Measurements from ENCODE around the gene MACROD2.

MACROD2 gene

DNA sequence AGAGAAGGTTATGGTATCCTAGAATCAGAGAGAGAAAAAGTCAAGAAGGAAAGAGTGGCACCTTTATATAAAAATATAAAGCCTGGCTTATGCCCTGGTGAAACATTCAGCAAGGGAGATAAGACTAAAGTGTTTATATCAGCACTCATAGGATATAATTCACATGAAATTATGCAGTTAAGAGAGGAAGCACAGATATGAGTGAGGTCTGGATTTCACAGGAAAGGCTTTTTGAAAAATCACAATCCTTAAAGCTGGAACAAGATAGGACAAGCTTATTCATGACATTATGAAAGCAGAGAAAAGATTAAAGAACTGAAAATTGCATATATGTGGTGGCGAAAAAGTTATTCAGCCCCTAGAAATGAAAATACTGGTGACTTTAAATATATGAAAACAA is 523.3 kb downstream of the MACROD2 start:
- DNase-seq (ENCODE audit: low read depth in 1 of 2, low spot score in 1 of 2), result no peak

DNA sequence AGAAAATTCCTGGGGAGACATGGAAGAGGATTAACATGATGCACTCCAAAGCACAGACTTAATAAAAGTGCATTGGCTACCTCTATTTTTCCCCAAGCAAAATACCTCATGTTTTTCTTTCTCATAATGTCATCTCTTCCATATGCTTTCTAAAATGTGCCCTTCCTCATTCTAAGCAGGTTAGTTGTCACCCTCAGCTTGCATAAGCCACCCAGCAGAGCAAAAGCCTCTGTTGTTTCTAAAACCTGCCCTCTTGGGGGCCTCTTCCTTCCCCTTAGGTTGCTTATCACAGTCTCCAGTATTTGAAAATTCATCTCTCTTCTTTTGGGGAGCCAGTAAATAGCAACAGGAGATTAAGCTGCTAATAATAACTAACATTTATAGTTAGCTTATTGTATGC is 525.7 kb downstream of the MACROD2 start:
- DNase-seq (ENCODE audit: low read depth in 1 of 2, low spot score in 1 of 2), result no peak

DNA sequence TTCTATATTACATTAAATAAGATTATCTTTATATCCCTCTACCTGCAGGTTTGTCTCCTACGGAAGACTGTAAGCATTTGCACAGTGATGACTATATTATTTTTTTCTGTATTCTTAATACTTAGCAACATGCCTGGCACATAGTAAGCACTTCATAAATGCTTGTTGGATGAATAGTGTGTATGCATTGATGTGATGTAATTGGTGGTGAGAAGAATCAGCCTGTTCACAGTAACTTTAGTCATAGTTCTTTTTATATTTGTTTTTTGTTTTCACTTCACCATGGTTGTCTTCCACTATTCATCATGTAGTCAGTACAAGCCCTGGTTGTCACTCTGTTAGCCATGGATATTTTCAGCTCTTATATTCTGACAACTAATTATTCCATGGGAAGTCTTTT is 526.1 kb downstream of the MACROD2 start:
- no peak for DNase-seq (ENCODE audit: low read depth in 1 of 2, low spot score in 1 of 2)

DNA sequence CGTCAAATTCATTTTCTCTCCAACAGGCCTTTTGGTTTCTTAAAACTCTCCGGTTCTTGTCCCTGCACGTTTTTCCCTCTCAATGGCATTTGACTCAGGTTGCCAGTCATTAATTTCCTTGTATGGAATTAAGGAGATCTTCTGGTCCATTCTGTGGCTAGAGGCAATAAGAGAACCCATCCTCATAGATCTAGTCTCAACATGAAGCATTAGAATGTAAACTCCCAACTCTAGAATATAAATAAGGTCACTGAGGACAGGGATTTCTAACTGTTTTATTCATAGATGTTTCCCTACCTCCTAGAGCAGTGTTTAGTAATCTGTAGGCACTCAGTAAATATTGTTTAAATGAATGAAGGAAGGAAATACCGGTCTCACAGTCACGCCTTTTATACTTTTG is 527.3 kb downstream of the MACROD2 start:
- no peak for DNase-seq (ENCODE audit: low read depth in 1 of 2, low spot score in 1 of 2)

DNA sequence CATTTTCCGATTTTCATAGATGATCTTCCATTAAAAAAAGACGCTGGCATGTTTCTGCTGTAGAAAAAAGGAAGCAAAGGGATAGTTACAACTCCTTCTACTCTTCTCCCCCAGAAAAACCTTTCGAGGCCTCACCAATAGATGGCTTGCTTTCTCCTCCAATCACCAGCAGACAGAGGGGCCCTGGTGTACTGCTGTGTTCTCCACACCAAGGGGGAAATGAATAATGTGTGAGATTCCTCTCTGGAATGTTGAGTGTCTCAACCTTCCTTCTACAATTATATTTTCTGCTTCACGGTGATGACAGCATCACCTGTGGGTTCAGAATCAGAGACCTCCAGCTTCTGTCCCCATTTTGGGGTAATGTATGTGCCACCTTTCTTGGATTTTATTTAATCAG is 527.8 kb downstream of the MACROD2 start:
- no peak for DNase-seq (ENCODE audit: low read depth in 1 of 2, low spot score in 1 of 2)

DNA sequence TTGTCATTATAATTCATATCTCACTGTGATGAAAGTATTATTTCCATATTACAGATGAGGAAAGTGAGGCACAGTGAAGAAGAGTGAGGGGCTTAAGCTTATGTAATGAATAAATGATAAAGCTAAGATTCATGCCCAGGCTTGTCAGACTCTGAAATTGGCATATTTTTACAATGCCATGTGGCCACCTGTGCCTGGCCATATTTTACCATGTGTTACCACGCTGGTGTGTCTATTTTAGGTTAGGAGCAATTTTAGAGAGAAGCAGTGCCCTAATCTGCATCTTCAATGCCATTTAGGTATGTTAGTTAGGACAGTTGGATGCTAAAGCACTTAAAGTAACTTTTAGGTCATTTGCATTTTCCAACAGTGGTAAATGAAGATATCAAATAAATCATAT is 530.1 kb downstream of the MACROD2 start:
- DNase-seq (ENCODE audit: low read depth in 1 of 2, low spot score in 1 of 2), result no peak

DNA sequence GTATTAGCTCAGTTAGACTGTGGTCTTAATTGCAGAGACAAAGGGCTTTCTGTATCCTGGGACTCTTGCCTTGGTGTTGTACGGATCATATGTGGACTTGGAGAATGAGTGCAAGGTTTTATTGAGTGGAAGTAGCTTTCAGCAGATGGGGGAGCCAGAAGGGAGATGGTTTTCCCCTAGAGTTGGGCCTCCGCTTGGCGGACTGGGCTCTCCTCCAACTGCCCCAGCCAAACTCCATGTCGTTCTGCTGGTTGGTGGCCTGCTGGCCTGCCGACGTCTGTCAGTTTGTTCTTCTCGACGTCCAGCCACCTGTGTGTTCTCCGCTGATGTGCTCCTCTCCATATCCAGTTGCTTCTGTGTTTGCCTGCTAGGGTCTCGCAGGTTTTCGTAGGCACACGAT is 531.6 kb downstream of the MACROD2 start:
- no peak for DNase-seq (ENCODE audit: low read depth in 1 of 2, low spot score in 1 of 2)

DNA sequence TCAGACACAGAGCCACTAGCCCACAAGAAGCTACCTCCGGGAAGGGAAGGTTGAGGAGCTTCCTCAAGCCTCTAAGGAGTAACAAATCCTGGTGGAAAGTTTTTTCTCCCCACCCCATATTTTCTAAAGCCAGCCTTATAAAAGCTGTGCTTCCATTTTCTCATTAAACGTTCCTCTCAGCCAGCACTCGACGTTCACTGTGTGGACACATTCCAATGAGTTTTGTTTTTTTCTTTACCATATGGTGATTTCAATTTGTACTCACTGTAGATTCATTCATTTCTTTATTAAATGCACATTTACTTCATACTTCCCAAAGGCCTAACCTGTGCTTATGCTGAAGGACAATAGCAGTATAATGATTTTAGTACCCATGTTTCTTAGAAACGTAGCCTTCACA is 536.5 kb downstream of the MACROD2 start:
- DNase-seq (ENCODE audit: low read depth in 1 of 2, low spot score in 1 of 2), result no peak

DNA sequence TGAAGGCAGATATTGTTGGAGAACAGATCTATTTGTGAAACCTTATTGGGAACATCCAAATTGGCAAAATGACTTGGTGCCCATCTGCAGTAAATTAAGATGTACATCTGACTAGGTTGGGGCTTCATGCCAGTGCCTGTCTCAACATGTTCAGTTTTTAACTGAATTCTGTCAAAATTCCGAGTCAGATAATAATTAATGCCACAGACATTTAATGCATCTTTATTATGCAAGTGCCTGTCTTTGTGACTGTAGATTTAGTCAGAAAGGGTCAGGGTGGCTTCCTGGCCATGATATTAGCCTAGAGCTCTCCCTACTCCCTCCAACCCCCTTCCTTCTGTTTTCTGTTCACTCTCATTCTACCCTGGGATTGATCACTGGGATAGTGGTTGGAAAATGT is 541.4 kb downstream of the MACROD2 start:
- DNase-seq (ENCODE audit: low read depth in 1 of 2, low spot score in 1 of 2), result no peak

DNA sequence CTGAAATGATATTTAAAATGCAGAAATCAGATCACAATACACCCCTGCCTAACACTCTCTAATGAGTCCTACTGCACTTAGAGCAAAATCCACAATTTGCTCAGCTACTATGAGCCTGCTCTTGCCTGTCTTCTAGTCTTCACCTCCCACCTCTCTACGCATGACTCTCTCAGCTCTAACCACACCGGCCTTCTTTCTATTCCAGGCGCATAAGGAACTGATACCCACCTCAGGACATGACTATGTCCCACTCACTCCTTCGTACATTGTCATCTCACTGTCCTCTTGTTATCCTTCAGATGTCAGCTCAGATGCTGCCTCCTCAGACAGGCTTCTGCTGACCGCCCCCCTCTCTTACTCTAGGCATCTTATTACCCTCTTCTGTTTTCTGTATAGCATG is 543.1 kb downstream of the MACROD2 start:
- DNase-seq (ENCODE audit: low read depth in 1 of 2, low spot score in 1 of 2), result no peak

DNA sequence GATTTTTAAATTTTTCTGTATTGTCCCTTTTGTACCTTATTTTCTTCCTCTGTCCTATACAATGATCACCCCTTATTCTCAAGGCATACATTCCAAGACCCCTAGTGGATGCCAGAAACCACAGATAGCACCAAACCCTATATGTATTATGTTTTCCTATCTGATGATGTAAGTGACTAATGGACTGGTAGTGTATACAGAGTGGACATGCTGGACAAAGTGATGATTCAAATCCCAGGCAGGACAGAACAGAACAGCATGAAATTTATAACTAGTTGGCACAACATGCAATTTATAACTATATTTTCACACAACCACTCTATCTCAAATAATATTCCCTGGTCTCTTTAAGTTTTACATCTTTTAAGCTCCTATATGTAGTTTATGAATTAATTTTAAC is 547.7 kb downstream of the MACROD2 start:
- DNase-seq (ENCODE audit: low read depth in 1 of 2, low spot score in 1 of 2), result no peak

DNA sequence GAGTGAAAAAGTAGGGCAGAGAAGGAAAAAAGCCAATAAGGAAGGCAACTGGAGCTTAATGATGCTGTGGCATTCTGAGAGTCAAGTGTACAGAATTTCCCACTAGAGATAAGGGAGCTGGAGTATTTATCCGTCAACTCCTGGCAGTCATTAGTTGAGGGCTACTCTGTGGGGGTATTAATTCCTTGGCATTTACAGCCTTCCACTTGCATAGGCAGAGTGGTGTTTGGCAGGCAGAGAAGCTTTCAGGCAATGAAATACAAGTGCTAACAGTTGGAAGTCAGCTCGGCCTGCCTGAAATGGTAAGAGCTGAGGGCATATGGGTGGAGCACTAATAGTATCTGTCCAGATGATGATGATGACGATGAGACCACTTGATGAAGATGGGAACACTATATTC is 549.4 kb downstream of the MACROD2 start:
- no peak for DNase-seq (ENCODE audit: low read depth in 1 of 2, low spot score in 1 of 2)

DNA sequence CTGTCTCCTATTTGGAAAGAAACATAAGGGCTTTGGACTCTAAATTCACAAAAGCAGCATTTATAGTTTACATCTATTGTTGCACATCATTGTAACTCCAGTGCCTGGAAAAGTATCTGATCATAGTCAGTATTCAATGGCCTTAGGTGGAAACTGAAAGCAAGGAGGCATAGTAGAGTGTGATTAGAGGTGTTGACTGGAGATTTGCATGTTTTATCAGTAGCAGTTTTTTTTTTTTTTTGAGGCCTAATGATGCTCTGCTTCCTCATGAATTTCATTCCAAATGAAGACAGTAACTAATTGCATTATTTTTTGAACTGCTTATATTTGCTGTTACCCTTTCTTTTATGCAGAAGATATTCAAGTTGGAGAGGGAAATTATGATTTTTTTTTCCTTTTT is 555.3 kb downstream of the MACROD2 start:
- DNase-seq (ENCODE audit: low read depth in 1 of 2, low spot score in 1 of 2), result no peak

DNA sequence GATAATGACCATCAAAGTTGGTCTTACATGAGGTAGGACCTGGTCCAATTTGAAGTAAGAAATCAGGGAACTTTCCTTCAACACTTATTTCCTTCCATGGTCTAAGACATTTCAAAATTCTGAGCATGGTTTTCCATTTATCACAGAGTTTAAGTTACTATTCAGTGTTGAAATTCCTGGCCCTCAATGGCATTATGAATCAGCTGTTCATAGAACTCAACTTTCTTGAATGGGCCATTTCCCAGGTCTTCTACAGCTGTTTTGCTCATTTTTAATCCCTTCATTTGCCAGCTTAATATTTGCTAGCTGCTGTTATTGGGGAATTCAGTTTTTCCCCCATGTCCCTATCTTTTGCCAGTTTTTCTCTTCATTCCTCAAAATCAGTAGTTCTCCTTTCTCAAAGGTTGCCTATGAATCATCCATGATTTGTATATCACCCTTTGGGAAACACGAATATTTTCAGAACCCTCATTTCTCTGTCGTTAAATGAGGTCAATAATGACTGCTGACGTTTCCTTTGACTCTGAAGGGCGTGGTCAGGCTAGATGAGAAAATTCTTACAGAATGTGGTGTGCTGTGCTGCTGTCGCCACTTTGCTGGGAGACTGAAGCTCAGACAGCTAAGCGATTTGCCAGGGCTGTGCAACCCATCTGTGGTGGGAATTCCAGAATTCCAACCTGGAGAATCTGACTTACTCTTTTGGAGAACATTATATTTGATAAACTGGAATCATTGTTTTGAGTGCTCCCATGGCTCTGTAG is 558.6 kb downstream of the MACROD2 start:
- no peak for DNase-seq (ENCODE audit: low read depth in 1 of 2, low spot score in 1 of 2)

DNA sequence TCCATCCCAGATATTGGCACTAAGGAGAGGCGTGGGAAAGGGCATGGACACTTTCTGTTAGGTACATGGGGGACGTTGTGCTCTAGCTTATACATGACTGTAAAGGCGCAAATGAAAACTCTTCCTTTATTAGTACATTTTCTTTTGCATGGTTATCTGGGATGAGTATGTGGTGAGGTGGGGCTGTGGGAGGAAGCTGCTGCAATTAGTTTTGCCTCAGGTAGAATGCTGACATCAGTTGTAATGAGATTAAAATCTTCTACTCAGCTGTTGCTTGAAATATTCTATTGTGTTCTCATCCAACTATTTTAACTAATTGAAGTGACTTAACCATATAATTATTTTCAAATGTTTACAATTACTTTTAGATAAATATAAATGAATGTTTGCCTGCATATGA is 560.4 kb downstream of the MACROD2 start:
- DNase-seq (ENCODE audit: low read depth in 1 of 2, low spot score in 1 of 2), result no peak

DNA sequence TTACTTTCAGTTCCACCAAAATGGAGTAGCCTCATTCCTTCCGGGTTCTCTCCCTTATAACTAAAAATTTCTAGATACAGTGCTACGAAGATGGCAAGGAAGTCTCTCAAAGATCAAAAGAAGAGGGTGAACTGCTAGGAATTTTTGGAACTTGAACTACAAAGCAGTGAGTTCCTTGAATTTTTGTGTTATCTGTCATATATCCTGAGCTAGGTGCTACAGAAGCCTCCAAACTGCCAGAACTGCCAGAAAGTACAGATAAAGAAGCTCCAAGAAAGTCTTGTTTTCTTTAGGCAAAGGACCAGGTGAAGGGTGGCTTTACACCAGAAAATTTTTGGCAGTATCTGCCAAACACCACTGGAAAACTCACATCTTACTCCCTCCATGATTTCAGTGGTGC is 560.9 kb downstream of the MACROD2 start:
- DNase-seq (ENCODE audit: low read depth in 1 of 2, low spot score in 1 of 2), result no peak

DNA sequence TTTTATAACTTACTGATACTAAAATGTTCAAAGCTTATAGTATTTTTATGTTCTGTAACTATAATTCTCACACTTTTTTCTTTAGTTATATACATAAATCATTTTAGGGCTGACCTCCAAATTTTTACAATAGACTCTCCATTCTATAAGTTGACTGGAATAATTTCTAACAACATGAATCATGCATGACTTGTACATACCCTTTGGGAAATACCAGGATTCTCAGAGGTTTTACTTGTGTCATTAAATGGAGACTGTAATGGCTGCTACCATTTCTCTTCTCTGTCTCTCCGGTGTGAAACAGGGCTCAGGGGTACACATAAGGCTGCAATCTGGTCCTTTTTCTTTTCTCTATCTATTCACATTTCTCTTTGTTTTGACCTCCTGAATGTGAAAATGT is 564.3 kb downstream of the MACROD2 start:
- DNase-seq (ENCODE audit: low read depth in 1 of 2, low spot score in 1 of 2), result no peak

DNA sequence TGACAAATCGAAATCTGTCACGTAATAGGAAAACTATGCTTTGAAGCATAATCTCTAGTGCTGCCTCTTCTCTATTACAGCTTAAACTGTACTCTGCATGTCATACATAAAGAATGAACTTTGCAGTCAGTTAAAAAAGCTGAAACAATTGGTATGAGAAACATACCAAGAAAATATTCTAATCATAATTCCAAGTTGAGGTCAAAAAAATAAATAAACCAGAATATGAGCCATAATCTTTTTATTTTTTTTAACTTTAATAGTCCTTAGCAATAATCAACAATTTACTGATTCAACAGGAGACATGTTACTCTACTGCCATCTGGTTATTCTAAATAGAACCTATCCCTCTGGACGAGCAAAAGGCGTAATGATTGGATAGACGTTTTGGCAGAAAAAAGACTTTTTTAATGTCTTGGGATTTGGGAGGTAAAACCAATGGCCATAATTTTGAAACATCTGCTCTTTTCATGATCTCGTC is 566.5 kb downstream of the MACROD2 start:
- DNase-seq (ENCODE audit: low read depth in 1 of 2, low spot score in 1 of 2), result no peak

DNA sequence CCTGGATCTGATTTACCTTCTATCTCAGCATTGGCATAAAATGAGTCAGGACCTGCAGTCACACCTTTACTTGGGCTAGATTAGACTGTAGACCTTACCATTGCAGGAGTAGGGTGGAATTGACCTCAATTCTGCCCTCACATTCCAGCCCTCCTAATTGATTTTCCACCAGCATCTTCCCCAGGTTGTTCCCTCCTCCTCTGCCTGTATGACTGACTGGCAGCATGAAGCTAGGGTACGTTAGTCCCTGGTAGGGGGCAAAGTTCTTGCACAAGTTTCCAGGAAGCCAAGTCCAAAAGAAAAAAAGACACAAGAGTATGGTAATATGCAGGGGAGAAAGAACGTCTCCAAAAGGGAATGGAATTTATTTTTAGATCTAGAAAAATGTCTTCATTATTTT is 567.7 kb downstream of the MACROD2 start:
- DNase-seq (ENCODE audit: low read depth in 1 of 2, low spot score in 1 of 2), result no peak

DNA sequence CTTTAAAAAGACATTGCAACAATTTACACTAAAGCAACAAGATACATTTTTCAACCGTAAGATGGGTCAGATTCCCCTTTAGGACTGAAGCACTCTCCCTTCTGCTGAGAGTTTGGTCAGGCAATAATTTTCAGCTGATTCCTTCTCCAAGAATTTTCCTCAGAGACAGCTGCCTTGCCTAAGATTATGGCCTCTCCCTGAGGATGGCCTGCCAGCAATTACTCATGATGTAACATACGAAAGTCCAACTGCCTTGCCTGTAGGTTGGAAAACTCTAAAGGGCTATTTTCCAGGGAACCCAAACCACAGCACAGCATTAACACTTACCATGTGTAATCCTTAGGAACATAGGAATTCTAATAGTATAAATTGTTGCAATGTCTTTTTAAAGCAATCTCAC is 571.2 kb downstream of the MACROD2 start:
- DNase-seq (ENCODE audit: low read depth in 1 of 2, low spot score in 1 of 2), result no peak

DNA sequence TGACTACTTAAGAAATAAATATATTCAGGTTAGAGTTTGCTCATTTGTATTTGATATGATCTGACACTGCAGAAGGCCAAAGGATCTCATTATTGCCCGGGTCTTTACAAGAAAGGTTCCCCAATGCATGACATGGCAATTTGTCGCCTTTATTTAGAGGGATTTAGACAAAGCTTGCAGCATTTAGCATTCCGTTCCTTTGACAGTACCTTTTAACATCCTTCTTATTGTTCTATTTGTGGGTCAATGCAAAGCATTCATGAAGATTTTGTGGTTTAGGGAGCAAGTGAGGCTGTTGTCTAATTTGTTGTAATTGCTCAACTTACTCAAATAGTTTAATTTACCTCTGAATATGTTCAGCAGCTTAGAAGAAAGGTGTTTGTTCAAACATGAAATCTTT is 572.9 kb downstream of the MACROD2 start:
- no peak for DNase-seq (ENCODE audit: low read depth in 1 of 2, low spot score in 1 of 2)

DNA sequence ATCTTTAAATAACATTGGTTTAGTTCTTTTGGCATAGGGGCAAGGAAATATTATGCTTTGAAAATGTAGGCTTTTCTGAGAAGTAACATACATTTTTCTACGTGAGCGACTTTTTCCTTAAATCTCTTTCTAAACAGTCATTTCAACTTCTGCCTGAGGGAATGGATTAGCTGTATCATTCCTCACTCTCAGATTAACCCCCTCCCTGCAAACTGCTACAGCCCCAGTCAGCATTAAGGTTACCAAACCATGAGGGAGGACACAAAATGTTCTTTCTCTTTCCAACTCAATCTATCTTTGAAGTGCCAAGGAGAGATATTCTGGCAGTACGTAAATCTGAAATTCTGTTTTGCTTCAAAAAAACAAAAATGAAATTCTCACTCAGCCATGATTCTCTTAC is 573.4 kb downstream of the MACROD2 start:
- DNase-seq (ENCODE audit: low read depth in 1 of 2, low spot score in 1 of 2), result no peak

DNA sequence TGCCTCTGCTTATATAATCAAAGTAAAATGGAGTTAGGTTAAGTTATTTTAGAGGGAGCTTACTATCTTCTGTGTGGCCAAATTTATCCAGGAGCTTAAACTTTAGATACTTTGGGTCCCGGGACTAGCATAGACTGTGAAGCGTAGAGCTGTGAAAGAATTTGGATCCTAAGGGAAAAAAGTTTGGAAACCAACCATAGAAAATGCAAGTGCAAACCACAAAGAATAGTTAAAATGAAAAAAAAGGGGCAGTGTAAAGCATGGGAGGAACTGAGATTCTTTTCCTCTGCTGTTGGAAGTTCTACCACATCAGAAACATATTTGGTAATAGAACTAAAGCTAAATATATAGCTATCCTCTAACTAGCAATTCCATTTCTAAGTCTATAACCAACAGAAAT is 574.3 kb downstream of the MACROD2 start:
- no peak for DNase-seq (ENCODE audit: low read depth in 1 of 2, low spot score in 1 of 2)

DNA sequence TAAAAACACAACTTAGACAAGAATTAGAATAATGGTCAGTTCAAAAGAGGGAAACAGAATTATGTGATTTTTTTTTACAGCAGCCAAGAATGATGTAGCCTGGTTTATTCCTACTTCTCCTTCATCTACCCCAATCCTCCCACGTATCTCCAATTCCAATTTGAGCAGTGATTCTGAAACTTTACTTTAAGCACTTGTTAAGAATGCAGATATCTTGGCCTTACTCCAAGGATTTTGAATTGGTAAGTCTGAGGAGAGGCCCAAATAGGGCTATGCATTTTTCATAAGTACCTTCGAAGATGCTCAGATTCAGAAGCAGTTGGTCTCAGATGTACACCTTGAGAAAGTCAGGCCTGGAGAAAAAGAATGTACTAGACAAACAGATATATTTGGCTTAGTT is 575.5 kb downstream of the MACROD2 start:
- no peak for DNase-seq (ENCODE audit: low read depth in 1 of 2, low spot score in 1 of 2)
